ENCODE measurements around the gene SLCO4A1. TPM values are rescaled to one million over a fixed set of nuclear protein-coding genes. Genes with fewer than 3 reads are reported as not detected.
"Not testable (repeated sequence)": the region's sequence is repeated elsewhere in the genome, so short reads cannot be mapped to it uniquely, and the experiment has no call there.

The SLCO4A1 gene
- total RNA-seq, 4 donors from 2014 or later = 1.8 to 51.2 (median 29.9) TPM

GRCh38 chr20:62682912-62683517 is 40.7 kb downstream of the SLCO4A1 start:
- H3K4me1 ChIP-seq = no peaks in the 10 kb centered on the region
- peaks cover 0 to 23% of the 10 kb centered on the region in 2 donors for H3K27me3 ChIP-seq
- H3K36me3 ChIP-seq = no peaks in the 10 kb centered on the region
- no peak overlapping the region for H3K4me3 ChIP-seq
- DNase-seq = no peak
- no peak overlapping the region for H3K27ac ChIP-seq
- intact Hi-C loops (cut with DNase I; ENCODE audit: low total_unique reads) = loop anchor here (10.0 kb wide), 1 partner anchor 92 kb away; no protein-coding TSS in a partner anchor
- TF ChIP-seq POLR2A (IDR thresholded peaks at IDR 0.05) (no peak), CTCF (IDR thresholded peaks at IDR 0.05) (no peak)
- no peaks in the 10 kb centered on the region for H3K9me3 ChIP-seq

GRCh38 chr20:62683660-62684322 is 41.5 kb downstream of the SLCO4A1 start:
- intact Hi-C loops (cut with DNase I; ENCODE audit: low total_unique reads) = loop anchor here (10.0 kb wide), 1 partner anchor 91 kb away; no protein-coding TSS in a partner anchor
- H3K27ac ChIP-seq, H3K4me1 ChIP-seq, H3K9me3 ChIP-seq, H3K4me3 ChIP-seq, DNase-seq, H3K36me3 ChIP-seq: not testable (repeated sequence)
- peaks cover 0 to 23% of the 10 kb centered on the region in 2 donors for H3K27me3 ChIP-seq

- H3K27me3 ChIP-seq = peaks cover 0 to 17% of the 10 kb centered on the region in 2 donors
- H3K27ac ChIP-seq = no peak overlapping the region
- DNase-seq = no peak
- intact Hi-C loops (cut with DNase I; ENCODE audit: low total_unique reads) = loop anchor here (10.0 kb wide), 1 partner anchor 90 kb away; no protein-coding TSS in a partner anchor
- no peaks in the 10 kb centered on the region for H3K9me3 ChIP-seq
- H3K36me3 ChIP-seq = no peaks in the 10 kb centered on the region
- TF ChIP-seq CTCF (IDR thresholded peaks at IDR 0.05) = no peak
- no peak for TF ChIP-seq POLR2A (IDR thresholded peaks at IDR 0.05)
- H3K4me1 ChIP-seq = no peaks in the 10 kb centered on the region
- H3K4me3 ChIP-seq = no peak overlapping the region
Measured at GRCh38 chr20:62684981-62685380, 42.7 kb downstream of the SLCO4A1 start.

- no peaks in the 10 kb centered on the region for H3K4me1 ChIP-seq
- H3K36me3 ChIP-seq = no peaks in the 10 kb centered on the region
- H3K4me3 ChIP-seq = no peak overlapping the region
- TF ChIP-seq CTCF (IDR thresholded peaks at IDR 0.05) (no peak), POLR2A (IDR thresholded peaks at IDR 0.05) (no peak)
- no peak for DNase-seq
- H3K27me3 ChIP-seq = peaks cover 0 to 12% of the 10 kb centered on the region in 2 donors
- intact Hi-C loops (cut with DNase I; ENCODE audit: low total_unique reads) = loop anchor here (10.0 kb wide), 1 partner anchor 89 kb away; no protein-coding TSS in a partner anchor
- H3K27ac ChIP-seq = no peak overlapping the region
- no peaks in the 10 kb centered on the region for H3K9me3 ChIP-seq
Measured at GRCh38 chr20:62685781-62686555, 43.7 kb downstream of the SLCO4A1 start.

DNA sequence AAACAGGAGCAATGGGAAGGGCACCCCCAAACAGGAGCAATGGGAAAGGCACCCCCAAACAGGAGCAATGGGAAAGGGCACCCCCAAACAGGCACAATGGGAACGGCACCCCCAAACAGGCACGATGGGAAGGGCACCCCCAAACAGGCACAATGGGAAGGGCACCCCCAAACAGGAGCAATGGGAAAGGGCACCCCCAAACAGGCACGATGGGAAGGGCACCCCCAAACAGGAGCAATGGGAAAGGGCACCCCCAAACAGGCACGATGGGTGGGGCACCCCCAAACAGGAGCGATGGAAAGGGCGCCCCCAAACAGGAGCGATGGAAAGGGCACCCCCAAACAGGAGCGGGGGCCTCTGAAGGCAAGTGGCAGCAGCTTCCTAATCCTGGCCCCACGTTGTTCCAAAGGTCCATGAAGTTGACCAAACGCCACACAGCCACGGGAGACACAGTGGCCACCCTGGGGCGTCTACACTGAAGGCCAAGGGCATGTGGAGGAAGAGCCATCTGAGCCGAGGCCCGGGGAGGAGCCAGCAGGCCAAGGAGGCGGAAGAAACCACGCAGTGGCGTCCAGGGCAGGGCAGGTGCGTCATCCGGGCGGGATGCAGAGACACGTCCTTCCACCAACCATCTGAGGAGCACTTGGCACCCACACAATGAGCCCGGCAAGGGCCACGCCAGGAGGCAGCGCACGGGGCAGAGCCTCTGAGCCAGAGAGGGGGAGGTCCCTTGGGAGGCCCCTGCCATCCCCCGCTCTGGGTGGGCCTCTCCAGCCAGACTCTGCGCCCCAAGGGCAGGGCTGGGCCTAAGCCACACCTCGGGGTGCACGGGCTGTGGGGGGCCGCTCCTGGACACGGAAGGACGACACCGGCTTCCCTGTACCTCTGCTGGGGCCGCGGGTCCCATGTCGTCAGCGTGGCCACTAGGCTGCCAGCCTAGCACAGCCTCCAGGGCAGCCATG is 44.8 kb downstream of the SLCO4A1 start:
- DNase-seq = no peak
- Histone ChIP-seq H3K4me3 (no peak overlapping the region), H3K4me1 (no peaks in the 10 kb centered on the region), H3K36me3 (no peaks in the 10 kb centered on the region), H3K27ac (no peak overlapping the region), H3K27me3 (peaks cover 0 to 9% of the 10 kb centered on the region in 2 donors), H3K9me3 (no peaks in the 10 kb centered on the region)
- intact Hi-C loops (cut with DNase I; ENCODE audit: low total_unique reads) = loop anchor here (10.0 kb wide), 1 partner anchor 88 kb away; no protein-coding TSS in a partner anchor
- TF ChIP-seq POLR2A (IDR thresholded peaks at IDR 0.05) (no peak), CTCF (IDR thresholded peaks at IDR 0.05) (no peak)

Measured in uterus (tissue), 4 donors.